OCI-LY1 (cell line): ENCODE measurements around the gene NPAS2.
A peak's percentile ranks its signal among the peaks of the same experiment; 100 is the strongest.

Experiments
- H2AFZ ChIP-seq: fragments of 200-600 bp; sonication (generic), shearing (Covaris generic); 2 replicates; pipeline ENCODE4 v1.6.0; 2014; ENCODE audit warnings: antibody characterized with exemption, mild to moderate bottlenecking, low read length
- H3F3A ChIP-seq: fragments of 200-600 bp; sonication (generic), shearing (Covaris generic); 2 replicates; pipeline ENCODE4 v1.6.0; 2014; ENCODE audit warnings: mild to moderate bottlenecking, antibody characterized with exemption, low read length, moderate library complexity; ENCODE audit not compliant: insufficient read depth
- H3K27ac ChIP-seq: fragments of 200-600 bp; sonication (generic); 2 replicates; pipeline ENCODE4 v1.5.1; 2014; ENCODE audit warnings: low read length, mixed run types, mild to moderate bottlenecking, low read depth; ENCODE audit not compliant: poor library complexity, severe bottlenecking
- H3K27me3 ChIP-seq: fragments of 200-600 bp; sonication (generic); 2 replicates; pipeline ENCODE4 v1.6.0; 2014; ENCODE audit warnings: antibody characterized with exemption, mild to moderate bottlenecking, low read length, moderate library complexity; ENCODE audit not compliant: insufficient read depth
- H3K36me3 ChIP-seq: fragments of 200-600 bp; sonication (generic); 2 replicates; pipeline ENCODE4 v1.6.1; 2014; ENCODE audit warnings: mild to moderate bottlenecking, antibody characterized with exemption, low read length, moderate library complexity, mixed read lengths; ENCODE audit not compliant: insufficient read depth
- H3K4me1 ChIP-seq: fragments of 200-600 bp; sonication (generic); 2 replicates; pipeline ENCODE4 v1.5.1; 2014; ENCODE audit warnings: mild to moderate bottlenecking, low read length, moderate library complexity; ENCODE audit not compliant: insufficient read depth, severe bottlenecking
- H3K4me2 ChIP-seq: fragments of 200-600 bp; sonication (generic), shearing (Covaris generic); 2 replicates; pipeline ENCODE4 v1.6.1; 2014; ENCODE audit warnings: low read length
- H3K4me3 ChIP-seq: fragments of 200-600 bp; sonication (generic); 2 replicates; pipeline ENCODE4 v1.5.1; 2014; ENCODE audit warnings: low read length, low read depth, mild to moderate bottlenecking, mixed read lengths; ENCODE audit not compliant: poor library complexity, severe bottlenecking
- H3K79me2 ChIP-seq: fragments of 200-600 bp; shearing (Covaris generic); 2 replicates; pipeline ENCODE4 v1.6.1; 2016; ENCODE audit warnings: mixed run types, low read length, mixed read lengths; ENCODE audit not compliant: insufficient read depth
- H3K9ac ChIP-seq: fragments of 200-600 bp; sonication (generic), shearing (Covaris generic); 2 replicates; pipeline ENCODE4 v1.6.1; 2014; ENCODE audit warnings: mild to moderate bottlenecking, low read length, mixed read lengths
- H3K9me2 ChIP-seq: fragments of 200-600 bp; sonication (generic), shearing (Covaris generic); 2 replicates; pipeline ENCODE4 v1.6.1; 2014; ENCODE audit warnings: low read depth, mild to moderate bottlenecking, low read length, mixed read lengths
- H3K9me3 ChIP-seq: fragments of 200-600 bp; shearing (Covaris generic); 2 replicates; pipeline ENCODE4 v1.6.1; 2014; ENCODE audit warnings: low read length, mixed read lengths
- H4K20me1 ChIP-seq: fragments of 200-600 bp; sonication (generic), shearing (Covaris generic); 2 replicates; pipeline ENCODE4 v1.6.0; 2016; ENCODE audit warnings: mild to moderate bottlenecking, low read length; ENCODE audit not compliant: insufficient read depth
- EZH2 ChIP-seq: fragments of 200-600 bp; sonication (generic), shearing (Covaris generic); IDR thresholded peaks from 2 replicates; pipeline ENCODE4 v1.8.0; 2017; ENCODE audit warnings: borderline replicate concordance, mixed run types, mild to moderate bottlenecking, antibody characterized with exemption, low read length, moderate library complexity, mixed read lengths
- TF ChIP-seq, protein P1 (sequence below): fragments of 200-600 bp; sonication (generic), shearing (Covaris generic); IDR thresholded peaks from 2 replicates; pipeline ENCODE4 v1.5.1; 2017; ENCODE audit warnings: mild to moderate bottlenecking, antibody characterized with exemption, low read length, moderate library complexity, mixed read lengths

The NPAS2 gene

DNA sequence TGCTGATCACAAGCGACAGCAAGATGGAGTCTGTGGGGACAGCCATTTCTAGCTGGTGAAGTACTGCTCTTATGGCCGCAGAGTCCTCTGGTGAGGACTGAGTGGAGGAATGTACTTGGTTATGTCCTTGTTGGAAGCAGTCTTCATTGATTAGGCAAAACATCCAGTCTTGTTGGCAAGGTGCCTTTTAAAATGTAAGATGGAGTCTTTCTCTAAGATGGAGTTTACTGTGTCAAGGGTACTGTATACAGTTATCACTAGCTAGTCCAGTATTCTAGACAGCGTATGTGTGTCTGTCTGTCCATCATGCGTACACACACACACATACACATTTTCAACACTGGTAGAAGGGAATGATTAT is 74.8 kb downstream of the NPAS2 start:
- Histone ChIP-seq H3F3A (no peaks in the 10 kb centered on the region), H3K4me1 (peaks cover 36% of the 10 kb centered on the region), H3K9ac (no peak overlapping the region), H3K27me3 (no peaks in the 10 kb centered on the region), H3K36me3 (no peaks in the 10 kb centered on the region), H3K9me3 (no peaks in the 10 kb centered on the region), H2AFZ (no peak overlapping the region), H3K9me2 (no peaks in the 10 kb centered on the region), H4K20me1 (no peaks in the 10 kb centered on the region), H3K4me3 (no peak overlapping the region), H3K27ac (peak overlapping the region; percentile 61), H3K79me2 (no peaks in the 10 kb centered on the region), H3K4me2 (no peak overlapping the region)
- no peak for TF ChIP-seq EZH2
- TF ChIP-seq, protein P1, sequence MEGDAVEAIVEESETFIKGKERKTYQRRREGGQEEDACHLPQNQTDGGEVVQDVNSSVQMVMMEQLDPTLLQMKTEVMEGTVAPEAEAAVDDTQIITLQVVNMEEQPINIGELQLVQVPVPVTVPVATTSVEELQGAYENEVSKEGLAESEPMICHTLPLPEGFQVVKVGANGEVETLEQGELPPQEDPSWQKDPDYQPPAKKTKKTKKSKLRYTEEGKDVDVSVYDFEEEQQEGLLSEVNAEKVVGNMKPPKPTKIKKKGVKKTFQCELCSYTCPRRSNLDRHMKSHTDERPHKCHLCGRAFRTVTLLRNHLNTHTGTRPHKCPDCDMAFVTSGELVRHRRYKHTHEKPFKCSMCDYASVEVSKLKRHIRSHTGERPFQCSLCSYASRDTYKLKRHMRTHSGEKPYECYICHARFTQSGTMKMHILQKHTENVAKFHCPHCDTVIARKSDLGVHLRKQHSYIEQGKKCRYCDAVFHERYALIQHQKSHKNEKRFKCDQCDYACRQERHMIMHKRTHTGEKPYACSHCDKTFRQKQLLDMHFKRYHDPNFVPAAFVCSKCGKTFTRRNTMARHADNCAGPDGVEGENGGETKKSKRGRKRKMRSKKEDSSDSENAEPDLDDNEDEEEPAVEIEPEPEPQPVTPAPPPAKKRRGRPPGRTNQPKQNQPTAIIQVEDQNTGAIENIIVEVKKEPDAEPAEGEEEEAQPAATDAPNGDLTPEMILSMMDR: no peak

DNA sequence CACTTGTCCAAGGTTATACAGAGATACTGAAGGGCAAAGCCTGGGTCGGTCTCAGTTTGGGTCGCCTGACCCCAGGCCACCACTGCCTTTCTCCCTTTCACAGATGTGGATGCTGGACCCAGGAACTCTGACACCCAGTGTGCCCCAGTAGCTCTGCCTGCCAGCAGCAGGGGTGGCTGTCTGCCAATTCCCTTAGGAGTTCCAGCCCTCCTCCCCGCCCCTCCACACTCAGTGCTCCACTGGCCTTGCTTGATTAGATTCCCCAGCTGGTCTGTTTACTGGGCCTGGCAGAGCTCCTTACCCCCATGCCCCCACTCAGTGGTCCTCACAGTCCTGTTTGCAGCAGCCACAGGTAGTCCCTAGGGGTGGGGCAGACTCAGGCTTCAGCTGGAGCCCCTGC is 75.5 kb downstream of the NPAS2 start:
- no peaks in the 10 kb centered on the region for H3K79me2 ChIP-seq
- H3K4me2 ChIP-seq: no peak overlapping the region
- no peak for TF ChIP-seq EZH2
- TF ChIP-seq, protein P1: no peak
- H3K36me3 ChIP-seq: no peaks in the 10 kb centered on the region; the same call in 1 of the 2 replicates
- H3F3A ChIP-seq: no peaks in the 10 kb centered on the region
- no peak overlapping the region; the same call in 1 of the 2 replicates for H3K9ac ChIP-seq
- H3K4me3 ChIP-seq: no peak overlapping the region
- H3K4me1 ChIP-seq: peaks cover 36% of the 10 kb centered on the region
- no peaks in the 10 kb centered on the region for H4K20me1 ChIP-seq
- H3K9me2 ChIP-seq: no peaks in the 10 kb centered on the region
- H3K27ac ChIP-seq: peak overlapping the region; percentile 61
- H3K27me3 ChIP-seq: no peaks in the 10 kb centered on the region
- H3K9me3 ChIP-seq: peaks cover 5% of the 10 kb centered on the region; the same call in 1 of the 2 replicates
- no peak overlapping the region for H2AFZ ChIP-seq

DNA sequence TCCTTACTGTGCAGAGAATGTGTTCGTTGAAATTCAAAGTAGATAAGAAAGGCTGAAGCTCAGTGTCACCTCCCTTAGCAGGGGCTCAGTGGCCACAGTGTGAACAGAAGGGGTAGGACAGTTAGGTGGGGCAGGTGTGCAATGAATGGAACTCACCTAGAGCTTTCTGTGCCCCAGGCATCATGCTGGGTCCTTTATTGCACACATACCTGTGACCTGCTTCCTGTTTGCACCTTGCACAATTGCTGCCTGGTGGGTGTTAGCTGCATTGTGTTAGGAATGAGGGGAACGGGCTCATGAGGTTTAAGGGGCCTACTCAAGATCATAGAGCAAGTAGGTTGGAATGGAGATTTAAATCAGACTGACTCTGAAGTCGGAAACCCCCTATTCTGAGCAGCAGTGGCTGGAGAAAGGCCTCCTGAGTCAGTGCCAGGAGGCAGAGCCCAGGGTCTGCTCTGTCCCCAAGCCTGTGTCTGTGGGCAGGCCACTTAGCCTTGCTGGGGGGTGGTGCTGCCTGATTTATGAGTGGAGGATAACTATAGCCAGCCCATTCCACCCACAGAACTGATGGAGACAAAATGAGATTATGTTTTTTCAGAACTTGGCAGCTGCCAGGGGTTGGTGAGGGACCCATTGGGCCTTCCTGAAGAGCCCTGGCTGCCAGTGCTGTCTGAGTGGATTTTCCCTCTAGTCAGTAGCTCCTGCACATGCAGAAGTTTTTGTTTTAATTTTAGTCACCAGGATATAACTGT is 76.2 kb downstream of the NPAS2 start:
- H3K27me3 ChIP-seq: no peaks in the 10 kb centered on the region
- H4K20me1 ChIP-seq: no peaks in the 10 kb centered on the region
- H3K4me1 ChIP-seq: peaks cover 36% of the 10 kb centered on the region
- H3K27ac ChIP-seq: peak overlapping the region; percentile 61
- no peak overlapping the region for H3K4me2 ChIP-seq
- no peak overlapping the region for H3K4me3 ChIP-seq
- no peak overlapping the region for H2AFZ ChIP-seq
- no peaks in the 10 kb centered on the region for H3K79me2 ChIP-seq
- TF ChIP-seq, protein P1: no peak
- TF ChIP-seq EZH2: no peak
- no peak overlapping the region; the same call in 1 of the 2 replicates for H3K9ac ChIP-seq
- no peaks in the 10 kb centered on the region for H3K9me2 ChIP-seq
- H3K9me3 ChIP-seq: peaks cover 5% of the 10 kb centered on the region; the same call in 1 of the 2 replicates
- no peaks in the 10 kb centered on the region for H3F3A ChIP-seq
- no peaks in the 10 kb centered on the region; the same call in 1 of the 2 replicates for H3K36me3 ChIP-seq
